NCI-H748 (cell line): ENCODE measurements around the gene OBSL1.

Experiments used
- DNase-seq: peaks from one replicate; lab custom pipeline; 2025; ENCODE audit not compliant: unreplicated experiment; lab: John Stamatoyannopoulos, UW

Gene OBSL1

GRCh38 chr2:219571311-219572236 is at the start of gene OBSL1:
Gene OBSL1 (minus strand): TSS chr2:219571539. CDS start chr2:219571232, 307 bp downstream.
- DNase-seq = peak; percentile 92

- DNase-seq = no peak
Measured at GRCh38 chr2:219620546-219620945, 49.2 kb upstream of the OBSL1 start.

GRCh38 chr2:219619235-219619634 is 47.9 kb upstream of the OBSL1 start:
- DNase-seq = peak; percentile 18

- DNase-seq = no peak
Measured at GRCh38 chr2:219618733-219619122, 47.4 kb upstream of the OBSL1 start.

- DNase-seq = no peak
Measured at GRCh38 chr2:219616550-219616949, 45.2 kb upstream of the OBSL1 start.

- DNase-seq = no peak
Measured at GRCh38 chr2:219615894-219616293, 44.6 kb upstream of the OBSL1 start.

GRCh38 chr2:219615036-219615435 is 43.7 kb upstream of the OBSL1 start:
- no peak for DNase-seq

GRCh38 chr2:219614076-219614860 is 42.9 kb upstream of the OBSL1 start:
- no peak for DNase-seq

- no peak for DNase-seq
Measured at GRCh38 chr2:219613461-219614070, 42.2 kb upstream of the OBSL1 start.

- no peak for DNase-seq
Measured at GRCh38 chr2:219612577-219613286, 41.4 kb upstream of the OBSL1 start.

GRCh38 chr2:219611866-219612576 is 40.7 kb upstream of the OBSL1 start:
- DNase-seq = no peak

- DNase-seq = no peak
Measured at GRCh38 chr2:219611306-219611705, 40.0 kb upstream of the OBSL1 start.

- no peak for DNase-seq
Measured at GRCh38 chr2:219609149-219609750, 37.9 kb upstream of the OBSL1 start.

- DNase-seq = no peak
Measured at GRCh38 chr2:219608399-219608964, 37.1 kb upstream of the OBSL1 start.

- DNase-seq = no peak
Measured at GRCh38 chr2:219607931-219608330, 36.6 kb upstream of the OBSL1 start.

GRCh38 chr2:219605607-219605954 is 34.2 kb upstream of the OBSL1 start:
- no peak for DNase-seq

- no peak for DNase-seq
Measured at GRCh38 chr2:219603771-219604170, 32.4 kb upstream of the OBSL1 start.

- DNase-seq = peak; percentile 45
Measured at GRCh38 chr2:219598308-219599078, 27.2 kb upstream of the OBSL1 start.
